NCI-H2196 (cell line): ENCODE data around the gene PBX3.

ENCODE experiments used
- DNase-seq: peaks from one replicate; lab custom pipeline; 2025; ENCODE audit not compliant: unreplicated experiment; lab: John Stamatoyannopoulos, UW

The PBX3 gene

GRCh38 chr9:125942125-125942524, 195.0 kb downstream of the PBX3 start:
- DNase-seq: no peak

- no peak for DNase-seq
These were observed 196.7 kb downstream of the PBX3 start for GRCh38 chr9:125943831-125944230.

- no peak for DNase-seq
These were observed 199.2 kb downstream of the PBX3 start for GRCh38 chr9:125946397-125946796.

- no peak for DNase-seq
These were observed 201.9 kb downstream of the PBX3 start for GRCh38 chr9:125948887-125949596.

- DNase-seq: no peak
These were observed 202.7 kb downstream of the PBX3 start for GRCh38 chr9:125949703-125950460.

- no peak for DNase-seq
These were observed 203.8 kb downstream of the PBX3 start for GRCh38 chr9:125950880-125951471.

GRCh38 chr9:125953314-125954019, 206.3 kb downstream of the PBX3 start:
- no peak for DNase-seq

- no peak for DNase-seq
These were observed 208.9 kb downstream of the PBX3 start for GRCh38 chr9:125956102-125956501.

GRCh38 chr9:125959315-125959714, 212.1 kb downstream of the PBX3 start:
- no peak for DNase-seq

GRCh38 chr9:125959951-125960619, 212.9 kb downstream of the PBX3 start:
- DNase-seq: no peak

GRCh38 chr9:125960626-125961025, 213.5 kb downstream of the PBX3 start:
- no peak for DNase-seq

- DNase-seq: no peak
These were observed 213.9 kb downstream of the PBX3 start for GRCh38 chr9:125961072-125961471.

- no peak for DNase-seq
These were observed 216.8 kb downstream of the PBX3 start for GRCh38 chr9:125963932-125964331.

GRCh38 chr9:125964702-125965225, 217.6 kb downstream of the PBX3 start:
- no peak for DNase-seq

GRCh38 chr9:125965477-125965876, 218.3 kb downstream of the PBX3 start:
- no peak for DNase-seq

GRCh38 chr9:125966466-125966865, 219.3 kb downstream of the PBX3 start:
- DNase-seq: no peak

- no peak for DNase-seq
These were observed 220.0 kb downstream of the PBX3 start for GRCh38 chr9:125966959-125967711.

GRCh38 chr9:125968714-125969374, 221.7 kb downstream of the PBX3 start:
- no peak for DNase-seq

GRCh38 chr9:125969462-125969861, 222.3 kb downstream of the PBX3 start:
- no peak for DNase-seq
